ENCODE results near the gene DBP. TPM values are rescaled to one million over a fixed set of nuclear protein-coding genes. Genes with fewer than 3 reads are reported as not detected.

DBP gene
- total RNA-seq, 1 experiment from 2014 or later: 27.9 TPM

DNA sequence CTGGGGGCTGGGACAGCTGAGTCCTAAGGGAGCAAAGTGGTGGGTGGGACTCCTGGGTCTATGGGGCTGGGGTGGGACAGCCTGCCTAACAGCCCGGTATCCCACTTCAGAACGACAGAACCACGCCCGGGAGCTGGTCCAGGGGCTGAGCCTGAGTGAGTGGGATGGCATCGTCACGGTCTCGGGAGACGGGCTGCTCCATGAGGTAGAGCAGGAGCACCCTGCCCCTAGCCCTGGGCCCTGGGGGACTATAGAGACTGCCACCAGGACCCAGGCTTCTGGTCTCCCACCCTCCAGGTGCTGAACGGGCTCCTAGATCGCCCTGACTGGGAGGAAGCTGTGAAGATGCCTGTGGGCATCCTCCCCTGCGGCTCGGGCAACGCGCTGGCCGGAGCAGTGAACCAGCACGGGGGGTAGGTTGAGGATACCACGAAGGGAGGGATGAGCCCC is 9.3 kb downstream of the DBP start:
- no peak for DNase-seq (ENCODE audit: low spot score)

DNA sequence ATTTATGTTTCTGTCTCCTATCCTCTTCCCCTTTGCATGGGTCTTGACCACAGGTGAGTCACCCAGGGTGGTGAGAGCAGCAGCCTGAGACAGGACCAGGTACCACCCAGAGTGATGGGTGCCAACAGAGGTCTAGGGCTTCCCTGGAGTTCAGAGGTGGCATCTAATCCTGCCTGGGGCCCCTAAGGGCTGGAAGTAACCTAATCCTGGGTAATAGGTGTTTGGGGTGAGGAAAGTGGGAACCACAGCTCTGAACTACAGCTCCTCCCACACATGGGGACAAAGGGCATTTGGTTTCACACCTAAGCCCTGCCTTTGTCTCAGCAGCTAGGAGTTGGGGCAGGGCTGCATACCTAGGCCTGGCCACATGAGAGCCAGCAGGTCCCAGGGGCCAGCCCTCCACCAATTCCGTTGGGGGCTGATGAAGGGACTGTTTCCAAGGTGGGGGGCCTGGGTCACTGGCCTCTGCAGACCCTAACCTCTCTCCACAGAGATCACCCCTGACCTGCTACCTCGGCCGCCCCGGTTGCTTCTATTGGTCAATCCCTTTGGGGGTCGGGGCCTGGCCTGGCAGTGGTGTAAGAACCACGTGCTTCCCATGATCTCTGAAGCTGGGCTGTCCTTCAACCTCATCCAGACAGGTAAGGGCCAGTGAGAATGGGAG is 9.8 kb downstream of the DBP start:
- DNase-seq (ENCODE audit: low spot score): peak; percentile 95

DNA sequence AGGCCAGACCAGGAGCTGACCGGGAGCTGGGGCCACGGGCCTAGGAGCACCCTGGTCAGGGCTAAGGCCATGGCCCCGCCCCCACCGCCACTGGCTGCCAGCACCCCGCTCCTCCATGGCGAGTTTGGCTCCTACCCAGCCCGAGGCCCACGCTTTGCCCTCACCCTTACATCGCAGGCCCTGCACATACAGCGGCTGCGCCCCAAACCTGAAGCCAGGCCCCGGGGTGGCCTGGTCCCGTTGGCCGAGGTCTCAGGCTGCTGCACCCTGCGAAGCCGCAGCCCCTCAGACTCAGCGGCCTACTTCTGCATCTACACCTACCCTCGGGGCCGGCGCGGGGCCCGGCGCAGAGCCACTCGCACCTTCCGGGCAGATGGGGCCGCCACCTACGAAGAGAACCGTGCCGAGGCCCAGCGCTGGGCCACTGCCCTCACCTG is 11.3 kb downstream of the DBP start:
- DNase-seq (ENCODE audit: low spot score): no peak

DNA sequence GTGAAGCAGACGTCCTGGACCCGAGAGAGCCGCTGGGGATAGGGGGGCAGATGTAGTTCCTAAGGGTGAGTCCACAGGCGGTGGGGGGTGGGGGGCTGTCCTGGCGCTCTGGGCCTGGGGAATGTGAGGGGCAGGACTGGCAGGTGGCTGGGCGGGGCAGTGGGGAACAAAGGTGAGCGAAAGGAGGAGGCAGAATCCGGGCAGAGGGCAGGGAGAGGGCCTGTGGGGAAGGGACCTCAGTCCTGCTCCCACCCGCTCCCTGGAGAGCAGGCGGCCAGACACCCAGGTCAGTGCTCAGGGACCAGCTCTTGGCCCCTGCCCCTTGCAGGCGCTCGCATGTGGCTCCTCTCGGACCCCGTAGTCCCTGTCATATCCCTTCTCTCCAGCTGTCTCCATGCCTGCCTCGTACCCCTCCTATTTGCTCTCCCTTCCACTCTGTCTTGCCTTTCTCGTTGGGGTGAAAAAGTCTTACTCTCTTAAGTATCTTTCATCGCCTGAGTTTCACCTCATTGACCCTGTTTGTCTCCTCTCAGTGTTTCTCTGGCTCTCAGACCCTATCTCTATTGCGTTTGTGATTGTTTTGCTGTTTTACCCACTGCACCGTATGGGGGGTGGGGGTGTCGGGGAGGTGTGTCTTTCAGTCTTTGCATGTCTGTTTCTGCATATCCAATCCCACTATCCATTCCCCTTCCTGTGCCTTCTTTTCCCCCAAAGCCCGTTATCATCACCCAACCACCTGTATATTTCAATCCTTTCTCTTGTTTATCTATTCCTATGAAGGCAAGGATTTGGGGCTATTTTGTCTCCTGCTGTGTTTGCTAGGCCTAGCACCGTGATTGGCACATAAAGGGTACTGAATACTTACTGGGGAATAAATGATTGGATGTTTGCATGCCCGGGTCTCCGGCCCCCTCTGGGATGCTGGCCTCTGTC is 12.1 kb downstream of the DBP start:
- DNase-seq (ENCODE audit: low spot score): peak; percentile 80

- peak; percentile 99 for DNase-seq (ENCODE audit: low spot score)
Observed at GRCh38 chr19:48624067-48624594, 13.0 kb downstream of the DBP start.

- DNase-seq (ENCODE audit: low spot score): peak; percentile 33
Observed at GRCh38 chr19:48623556-48624066, 13.6 kb downstream of the DBP start.

- no peak for DNase-seq (ENCODE audit: low spot score)
Observed at GRCh38 chr19:48619692-48620585, 17.2 kb downstream of the DBP start.

DNA sequence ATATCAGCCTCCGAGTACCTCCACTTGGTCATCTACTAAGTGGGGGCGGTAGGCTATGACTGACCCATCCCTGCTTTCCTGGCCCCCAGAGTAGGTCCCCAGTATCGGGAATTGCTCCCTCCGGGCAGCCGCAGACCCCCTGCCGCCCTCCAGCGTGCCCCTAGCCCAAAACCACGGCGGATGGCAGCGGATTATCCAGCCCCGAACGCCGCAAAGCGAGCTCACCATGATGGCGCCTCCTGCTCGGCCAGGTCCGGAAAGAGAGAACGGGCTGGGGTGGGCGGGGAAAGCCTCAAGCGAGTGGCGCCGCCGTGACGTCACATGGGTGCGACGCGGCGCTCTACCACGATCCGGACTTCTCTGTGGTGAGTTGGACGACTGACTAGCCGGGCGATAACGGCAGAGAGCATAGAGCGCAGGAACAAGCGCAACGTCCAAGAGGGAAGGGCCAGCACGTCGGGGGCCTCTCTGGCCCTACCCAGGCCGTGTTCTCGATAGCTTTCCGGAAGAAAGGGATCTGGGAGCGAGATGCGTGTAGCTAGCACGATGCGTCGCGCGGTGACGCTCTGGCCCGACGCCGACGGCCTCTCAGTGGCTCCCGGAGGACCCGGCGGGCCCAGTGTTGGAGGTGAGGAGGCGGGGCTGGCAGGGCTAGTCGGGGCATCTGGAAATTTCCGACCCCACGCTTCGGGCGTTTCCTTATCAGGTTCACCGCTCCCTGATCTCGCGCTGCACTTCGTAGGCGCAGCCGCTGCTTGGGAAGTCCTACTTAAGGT is 18.1 kb downstream of the DBP start, which contains the start of the genes RPL18 and SPHK2:
Gene RPL18, minus strand, starts transcription at position 263 of the 776 bp plus-strand sequence. Its CDS starts 35 bp downstream, at position 228.
Gene SPHK2, plus strand, starts transcription at position 591 of the 776 bp plus-strand sequence. CDS start 1,009 bp downstream, outside the sequence.
- peak; percentile 100 for DNase-seq (ENCODE audit: low spot score)

DNA sequence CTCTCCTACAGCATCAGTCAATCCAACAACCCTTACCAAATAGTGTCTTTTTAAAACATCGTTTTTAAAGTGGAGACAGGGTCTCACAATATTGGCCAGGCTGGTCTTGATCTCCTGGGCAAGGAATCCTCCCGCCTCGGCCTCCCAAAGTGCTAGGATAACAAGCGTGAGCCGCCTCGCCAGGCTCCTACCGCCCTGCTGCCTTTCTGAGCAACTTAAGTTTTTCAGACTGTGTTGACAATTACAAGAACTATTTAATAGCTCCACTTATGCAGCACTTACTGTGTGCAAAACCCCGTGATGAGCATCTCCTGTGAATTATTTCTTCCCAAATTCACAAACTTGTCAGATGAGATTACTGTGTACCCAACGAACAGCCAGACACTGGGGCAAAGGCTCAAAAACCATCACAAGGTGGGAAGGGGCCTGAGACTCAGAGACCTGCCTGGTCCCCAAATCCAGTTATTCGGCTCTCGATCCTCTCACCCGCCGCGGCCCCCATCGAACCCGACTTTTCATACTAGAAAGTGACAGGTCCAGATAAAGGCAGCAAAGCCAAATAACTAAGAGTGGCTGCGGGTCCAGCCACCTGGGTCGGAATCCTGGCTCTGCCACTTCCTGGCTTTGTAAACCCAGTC is 18.8 kb downstream of the DBP start:
- peak; percentile 49 for DNase-seq (ENCODE audit: low spot score)

DNA sequence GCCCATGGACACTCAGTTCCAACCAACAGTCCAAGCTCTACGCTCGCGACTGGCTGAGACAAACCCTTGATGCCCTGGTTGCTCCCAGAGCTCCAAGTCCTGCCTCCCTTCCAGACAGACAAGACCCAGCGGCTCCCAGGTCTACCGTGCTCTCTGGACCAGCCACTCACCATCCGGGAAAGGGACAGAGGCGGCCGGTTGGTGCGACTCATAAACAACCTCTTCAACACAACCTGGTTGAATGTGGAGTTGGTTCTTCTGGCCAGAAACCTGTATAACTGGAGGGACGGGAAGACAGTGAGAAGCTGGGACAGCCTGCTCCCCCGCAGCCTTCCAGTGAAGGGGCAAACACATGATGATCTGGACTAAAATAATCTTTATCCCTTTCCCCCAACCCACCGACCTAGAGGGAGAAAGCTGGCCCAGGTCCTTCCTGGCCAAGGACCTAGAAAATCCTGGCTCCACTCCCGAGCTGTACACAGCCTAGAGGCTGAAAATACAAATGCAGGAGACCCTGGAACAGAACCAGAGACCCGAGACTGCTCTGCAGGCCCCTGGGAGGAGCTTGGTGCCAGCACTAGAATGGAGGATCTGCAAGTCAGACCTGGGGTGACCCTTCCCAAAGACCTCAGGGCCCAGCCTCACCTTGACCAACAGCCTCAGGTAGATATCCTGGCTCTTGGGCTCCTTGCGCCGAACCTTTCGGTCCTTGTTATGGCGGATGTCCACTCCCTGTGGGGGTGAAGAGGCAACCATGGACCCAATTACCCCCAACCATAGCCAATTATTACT is 19.8 kb downstream of the DBP start:
- DNase-seq (ENCODE audit: low spot score): peak; percentile 64

- DNase-seq (ENCODE audit: low spot score): no peak
Observed at GRCh38 chr19:48616491-48617056, 20.6 kb downstream of the DBP start.

DNA sequence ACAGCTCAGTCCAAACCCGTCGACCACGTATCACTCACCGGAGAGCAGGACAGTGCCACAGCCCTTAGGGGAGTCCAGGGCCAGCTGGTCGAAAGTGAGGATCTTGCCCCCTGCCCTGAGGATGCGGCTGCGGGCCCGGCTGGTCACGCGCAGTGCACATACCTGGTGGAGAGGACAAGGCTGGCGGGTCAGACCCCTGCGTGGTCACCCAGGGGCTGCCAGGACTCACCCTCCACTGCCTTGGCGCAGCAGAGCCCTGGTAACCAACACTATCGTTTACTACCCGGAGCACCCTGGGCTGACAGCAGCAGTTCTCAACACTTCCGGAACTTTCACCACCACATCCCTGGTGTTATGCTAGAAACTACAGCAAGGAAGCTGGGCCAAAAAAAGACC is 21.1 kb downstream of the DBP start:
- no peak for DNase-seq (ENCODE audit: low spot score)

GRCh38 chr19:48615231-48616040 is 21.7 kb downstream of the DBP start:
- DNase-seq (ENCODE audit: low spot score): no peak

- peak; percentile 97 for DNase-seq (ENCODE audit: low spot score)
Observed at GRCh38 chr19:48614436-48615230, 22.5 kb downstream of the DBP start, which contains the start of gene FAM83E. Gene FAM83E (minus strand): TSS chr19:48615076. CDS start chr19:48613372, 1,704 bp downstream.

- peak; percentile 41 for DNase-seq (ENCODE audit: low spot score)
Observed at GRCh38 chr19:48613852-48614435, 23.2 kb downstream of the DBP start.

All from HT-29 (cell line).